OCI-LY1 (cell line): Measurements from ENCODE around the gene TNFRSF11A.

Experiments
- H2AFZ ChIP-seq: fragments of 200-600 bp; sonication (generic), shearing (Covaris generic); 2 replicates; pipeline ENCODE4 v1.6.0; 2014; ENCODE audit warnings: antibody characterized with exemption, mild to moderate bottlenecking, low read length
- H3F3A ChIP-seq: fragments of 200-600 bp; sonication (generic), shearing (Covaris generic); 2 replicates; pipeline ENCODE4 v1.6.0; 2014; ENCODE audit warnings: mild to moderate bottlenecking, antibody characterized with exemption, low read length, moderate library complexity; ENCODE audit not compliant: insufficient read depth
- H3K27ac ChIP-seq: fragments of 200-600 bp; sonication (generic); 2 replicates; pipeline ENCODE4 v1.5.1; 2014; ENCODE audit warnings: low read length, mixed run types, mild to moderate bottlenecking, low read depth; ENCODE audit not compliant: poor library complexity, severe bottlenecking
- H3K27me3 ChIP-seq: fragments of 200-600 bp; sonication (generic); 2 replicates; pipeline ENCODE4 v1.6.0; 2014; ENCODE audit warnings: antibody characterized with exemption, mild to moderate bottlenecking, low read length, moderate library complexity; ENCODE audit not compliant: insufficient read depth
- H3K36me3 ChIP-seq: fragments of 200-600 bp; sonication (generic); 2 replicates; pipeline ENCODE4 v1.6.1; 2014; ENCODE audit warnings: mild to moderate bottlenecking, antibody characterized with exemption, low read length, moderate library complexity, mixed read lengths; ENCODE audit not compliant: insufficient read depth
- H3K4me1 ChIP-seq: fragments of 200-600 bp; sonication (generic); 2 replicates; pipeline ENCODE4 v1.5.1; 2014; ENCODE audit warnings: mild to moderate bottlenecking, low read length, moderate library complexity; ENCODE audit not compliant: insufficient read depth, severe bottlenecking
- H3K4me2 ChIP-seq: fragments of 200-600 bp; sonication (generic), shearing (Covaris generic); 2 replicates; pipeline ENCODE4 v1.6.1; 2014; ENCODE audit warnings: low read length
- H3K4me3 ChIP-seq: fragments of 200-600 bp; sonication (generic); 2 replicates; pipeline ENCODE4 v1.5.1; 2014; ENCODE audit warnings: low read length, low read depth, mild to moderate bottlenecking, mixed read lengths; ENCODE audit not compliant: poor library complexity, severe bottlenecking
- H3K79me2 ChIP-seq: fragments of 200-600 bp; shearing (Covaris generic); 2 replicates; pipeline ENCODE4 v1.6.1; 2016; ENCODE audit warnings: mixed run types, low read length, mixed read lengths; ENCODE audit not compliant: insufficient read depth
- H3K9ac ChIP-seq: fragments of 200-600 bp; sonication (generic), shearing (Covaris generic); 2 replicates; pipeline ENCODE4 v1.6.1; 2014; ENCODE audit warnings: mild to moderate bottlenecking, low read length, mixed read lengths
- H3K9me2 ChIP-seq: fragments of 200-600 bp; sonication (generic), shearing (Covaris generic); 2 replicates; pipeline ENCODE4 v1.6.1; 2014; ENCODE audit warnings: low read depth, mild to moderate bottlenecking, low read length, mixed read lengths
- H3K9me3 ChIP-seq: fragments of 200-600 bp; shearing (Covaris generic); 2 replicates; pipeline ENCODE4 v1.6.1; 2014; ENCODE audit warnings: low read length, mixed read lengths
- H4K20me1 ChIP-seq: fragments of 200-600 bp; sonication (generic), shearing (Covaris generic); 2 replicates; pipeline ENCODE4 v1.6.0; 2016; ENCODE audit warnings: mild to moderate bottlenecking, low read length; ENCODE audit not compliant: insufficient read depth
- CTCF ChIP-seq: fragments of 200-600 bp; sonication (generic), shearing (Covaris generic); IDR thresholded peaks from 2 replicates; pipeline ENCODE4 v1.5.1; 2017; ENCODE audit warnings: mild to moderate bottlenecking, antibody characterized with exemption, low read length, moderate library complexity, mixed read lengths
- EZH2 ChIP-seq: fragments of 200-600 bp; sonication (generic), shearing (Covaris generic); IDR thresholded peaks from 2 replicates; pipeline ENCODE4 v1.8.0; 2017; ENCODE audit warnings: borderline replicate concordance, mixed run types, mild to moderate bottlenecking, antibody characterized with exemption, low read length, moderate library complexity, mixed read lengths

TNFRSF11A gene

GRCh38 chr18:62326646-62327348, 1.7 kb downstream of the TNFRSF11A start:
- no peaks in the 10 kb centered on the region for H3K27me3 ChIP-seq
- H3K4me2 ChIP-seq: no peak overlapping the region
- H3K9ac ChIP-seq: no peak overlapping the region
- no peaks in the 10 kb centered on the region for H3K36me3 ChIP-seq
- H4K20me1 ChIP-seq: no peaks in the 10 kb centered on the region
- no peaks in the 10 kb centered on the region for H3F3A ChIP-seq
- no peak overlapping the region for H3K27ac ChIP-seq
- no peaks in the 10 kb centered on the region for H3K9me3 ChIP-seq
- no peaks in the 10 kb centered on the region for H3K79me2 ChIP-seq
- TF ChIP-seq CTCF: no peak
- no peak for TF ChIP-seq EZH2
- H3K9me2 ChIP-seq: no peaks in the 10 kb centered on the region
- H2AFZ ChIP-seq: no peak overlapping the region
- H3K4me3 ChIP-seq: no peak overlapping the region
- H3K4me1 ChIP-seq: peaks cover 19% of the 10 kb centered on the region

- no peak overlapping the region for H3K4me2 ChIP-seq
- H3K79me2 ChIP-seq: no peaks in the 10 kb centered on the region
- no peaks in the 10 kb centered on the region for H3K36me3 ChIP-seq
- no peak overlapping the region for H3K27ac ChIP-seq
- H3K9me2 ChIP-seq: no peaks in the 10 kb centered on the region
- no peak overlapping the region for H3K4me3 ChIP-seq
- TF ChIP-seq EZH2 (no peak), CTCF (no peak)
- no peaks in the 10 kb centered on the region for H3K27me3 ChIP-seq
- H2AFZ ChIP-seq: no peak overlapping the region
- no peaks in the 10 kb centered on the region for H4K20me1 ChIP-seq
- no peaks in the 10 kb centered on the region for H3K9me3 ChIP-seq
- no peak overlapping the region for H3K9ac ChIP-seq
- H3F3A ChIP-seq: no peaks in the 10 kb centered on the region
- peaks cover 19% of the 10 kb centered on the region for H3K4me1 ChIP-seq
Measured at GRCh38 chr18:62327977-62328376, 2.9 kb downstream of the TNFRSF11A start.

GRCh38 chr18:62328586-62329525, 3.7 kb downstream of the TNFRSF11A start:
- no peaks in the 10 kb centered on the region for H4K20me1 ChIP-seq
- H3K36me3 ChIP-seq: no peaks in the 10 kb centered on the region
- no peak overlapping the region for H3K9ac ChIP-seq
- H3F3A ChIP-seq: no peaks in the 10 kb centered on the region
- no peaks in the 10 kb centered on the region for H3K9me3 ChIP-seq
- H3K79me2 ChIP-seq: no peaks in the 10 kb centered on the region
- no peak overlapping the region for H3K4me3 ChIP-seq
- no peak for TF ChIP-seq CTCF
- TF ChIP-seq EZH2: no peak
- H3K27ac ChIP-seq: no peak overlapping the region
- no peaks in the 10 kb centered on the region; the same call in 1 of the 2 replicates for H3K27me3 ChIP-seq
- H3K4me1 ChIP-seq: peaks cover 19% of the 10 kb centered on the region
- no peak overlapping the region for H2AFZ ChIP-seq
- H3K4me2 ChIP-seq: no peak overlapping the region
- H3K9me2 ChIP-seq: no peaks in the 10 kb centered on the region
